Iris pigment epithelial cell (primary cell): ENCODE data around the gene OR56A5.

Experiments
- DNase-seq: peaks from one replicate; pipeline ENCODE4 v3.0.0-alpha.2; 2011; ENCODE audit warnings: low read depth

The OR56A5 gene

DNA sequence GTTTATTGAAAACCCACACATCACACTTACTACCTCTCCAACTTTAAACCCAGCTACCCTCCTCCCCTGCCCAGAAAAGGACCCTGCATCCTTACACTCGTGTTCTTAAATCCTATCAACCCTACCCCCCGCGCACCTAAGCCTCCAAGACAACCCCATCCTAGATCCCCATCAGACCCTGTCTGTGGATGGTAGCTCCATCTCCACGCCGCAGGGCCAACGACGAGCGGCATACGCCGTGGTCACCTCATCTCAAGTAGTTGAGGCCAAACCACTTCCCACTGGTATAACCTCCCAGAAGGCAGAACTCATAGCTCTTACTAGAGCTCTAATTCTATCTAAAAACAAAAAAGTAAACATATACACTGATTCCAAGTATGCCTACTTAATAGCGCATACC is 35.6 kb downstream of the OR56A5 start:
- no peak for DNase-seq

DNA sequence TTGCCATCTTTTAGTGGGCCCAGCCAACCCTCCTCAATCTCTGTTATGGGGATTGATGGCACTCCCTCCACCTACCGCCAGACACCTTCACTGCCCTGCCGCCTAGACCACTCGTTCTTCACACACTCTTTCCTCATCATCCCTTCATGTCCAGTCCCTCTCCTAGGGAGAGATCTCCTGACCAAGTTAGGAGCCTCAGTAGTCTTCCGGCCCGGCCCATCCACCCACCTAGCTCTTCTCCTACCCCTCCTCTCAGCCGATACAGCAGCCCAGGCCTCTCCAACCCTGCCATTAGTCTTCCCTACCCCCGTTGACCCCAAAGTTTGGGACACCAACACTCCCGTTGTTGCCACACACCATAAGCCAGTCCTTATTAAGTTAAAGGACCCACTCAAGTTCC is 37.2 kb downstream of the OR56A5 start:
- no peak for DNase-seq

DNA sequence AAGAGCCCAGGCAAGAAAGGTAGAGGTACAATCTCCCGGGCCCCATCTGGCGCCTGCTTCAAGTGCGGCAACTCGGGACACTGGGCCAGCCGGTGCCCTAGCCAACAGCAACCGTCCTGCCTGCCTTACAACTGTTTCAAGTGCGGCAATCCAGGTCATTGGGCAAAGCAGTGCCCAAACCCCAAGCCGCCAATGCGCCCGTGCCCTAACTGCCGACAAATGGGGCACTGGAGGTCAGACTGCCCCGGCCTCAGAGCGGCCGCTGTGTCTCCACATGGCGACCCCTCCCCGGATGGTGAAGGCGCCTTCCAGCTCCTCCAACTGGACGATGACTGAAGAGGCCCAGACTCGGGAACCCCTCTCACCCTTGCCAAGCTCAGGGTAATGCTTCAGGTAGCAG is 37.7 kb downstream of the OR56A5 start:
- no peak for DNase-seq

DNA sequence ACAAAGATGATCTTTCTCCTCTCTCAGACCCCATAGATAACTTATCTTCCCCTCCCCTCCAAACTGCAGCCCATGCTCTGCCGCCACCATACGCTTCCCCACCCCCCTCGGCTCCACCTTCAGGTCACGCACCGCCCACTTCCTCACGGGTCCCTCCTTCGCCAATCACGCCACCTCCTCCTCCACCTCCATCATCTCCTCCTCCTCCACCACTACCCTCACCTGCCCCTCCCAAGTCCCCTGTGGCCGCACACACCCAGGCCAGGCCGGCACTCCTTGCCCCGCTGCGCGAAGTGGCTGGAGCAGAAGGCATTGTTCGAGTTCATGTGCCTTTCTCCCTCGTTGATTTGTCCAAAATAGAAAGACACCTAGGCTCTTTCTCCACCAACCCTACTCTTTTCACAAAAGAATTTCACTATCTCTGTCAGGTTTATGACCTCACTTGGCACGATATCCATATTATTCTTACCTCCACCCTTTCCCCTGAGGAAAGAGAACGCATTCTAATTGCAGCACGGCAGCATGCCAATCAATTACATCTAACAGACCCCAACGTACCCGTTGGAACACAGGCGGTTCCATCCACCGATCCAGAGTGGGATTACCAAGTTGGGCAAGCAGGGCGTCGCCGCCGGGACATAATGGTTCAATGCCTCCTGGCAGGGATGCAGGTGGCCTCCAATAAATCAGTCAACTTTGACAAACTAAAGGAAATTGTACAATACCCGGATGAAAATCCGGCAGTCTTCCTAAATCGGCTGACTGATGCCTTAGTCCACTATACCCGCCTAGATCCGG is 38.5 kb downstream of the OR56A5 start:
- no peak for DNase-seq

DNA sequence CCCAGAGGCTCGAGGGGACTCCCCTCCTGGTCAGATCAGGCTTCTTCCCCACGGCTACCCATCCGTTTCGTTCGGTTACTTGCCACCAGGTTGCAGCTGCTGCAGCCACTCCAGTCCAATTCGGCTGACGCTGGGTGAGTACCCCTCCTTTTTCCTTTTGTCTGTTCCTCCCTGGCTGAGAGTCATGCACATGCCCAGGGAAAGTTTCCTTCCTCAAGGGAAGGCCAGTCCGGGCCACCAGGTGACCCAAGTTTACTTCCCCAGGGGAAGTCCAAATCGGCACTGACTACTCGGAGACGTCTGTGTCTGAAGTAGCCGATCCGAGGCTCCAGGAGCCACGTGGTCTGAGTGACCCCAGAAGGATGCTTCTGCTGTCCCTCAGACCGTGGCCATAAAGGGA is 39.5 kb downstream of the OR56A5 start:
- DNase-seq: no peak

DNA sequence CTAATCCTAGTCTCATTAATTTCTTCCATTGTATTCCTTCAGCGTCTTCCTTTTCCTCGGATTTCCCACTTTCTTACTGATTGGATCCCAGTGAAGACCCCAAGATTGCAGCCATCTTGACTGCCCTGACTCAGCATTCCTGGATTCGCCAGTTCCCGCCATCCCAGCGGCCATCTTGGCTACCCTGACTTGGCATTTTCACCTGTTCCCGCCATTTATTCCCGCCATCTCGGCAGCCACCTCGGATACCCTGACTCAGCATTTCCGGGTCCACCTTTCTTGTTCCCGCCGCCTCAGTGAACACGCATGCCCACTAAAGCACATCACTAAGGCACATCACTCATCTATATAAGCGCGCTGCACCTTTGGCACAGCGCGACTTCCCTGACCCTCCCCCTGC is 40.0 kb downstream of the OR56A5 start:
- no peak for DNase-seq

DNA sequence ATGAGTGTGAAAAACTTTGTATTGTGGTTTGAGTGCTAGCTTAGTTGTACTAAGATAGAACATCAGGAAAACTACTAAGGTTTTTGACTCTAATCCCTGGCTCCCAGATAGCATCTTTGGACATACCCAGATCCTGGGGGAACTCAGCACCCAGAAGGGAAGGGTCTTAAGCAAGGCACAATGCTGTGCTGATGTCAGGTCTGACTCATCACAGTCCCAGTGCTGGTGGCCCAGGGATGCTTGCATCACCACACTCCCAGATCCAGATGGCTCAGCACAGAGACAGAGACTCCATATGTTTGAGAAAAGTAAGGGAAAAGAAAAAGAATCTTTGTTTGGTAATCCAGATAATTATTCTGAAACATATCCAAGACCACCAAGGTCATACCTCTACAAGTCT is 44.5 kb downstream of the OR56A5 start:
- DNase-seq: no peak

DNA sequence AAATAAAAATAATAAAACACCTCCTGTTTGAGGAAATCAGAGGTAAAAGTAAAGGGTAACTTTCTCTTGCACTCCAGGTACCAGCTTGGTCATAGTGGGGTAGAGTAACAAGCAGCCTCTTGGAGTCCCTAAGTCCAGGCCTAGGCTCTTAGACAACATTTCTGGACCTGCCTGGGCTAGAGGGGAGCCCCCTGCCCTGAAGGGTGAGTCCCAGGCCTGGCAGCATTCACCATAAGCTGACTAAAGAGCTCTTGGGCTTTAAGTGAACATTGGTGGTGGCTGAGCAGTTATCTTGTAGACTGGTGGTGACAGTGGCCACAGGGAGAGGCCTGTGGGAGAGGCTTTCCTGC is 44.9 kb downstream of the OR56A5 start:
- DNase-seq: no peak

DNA sequence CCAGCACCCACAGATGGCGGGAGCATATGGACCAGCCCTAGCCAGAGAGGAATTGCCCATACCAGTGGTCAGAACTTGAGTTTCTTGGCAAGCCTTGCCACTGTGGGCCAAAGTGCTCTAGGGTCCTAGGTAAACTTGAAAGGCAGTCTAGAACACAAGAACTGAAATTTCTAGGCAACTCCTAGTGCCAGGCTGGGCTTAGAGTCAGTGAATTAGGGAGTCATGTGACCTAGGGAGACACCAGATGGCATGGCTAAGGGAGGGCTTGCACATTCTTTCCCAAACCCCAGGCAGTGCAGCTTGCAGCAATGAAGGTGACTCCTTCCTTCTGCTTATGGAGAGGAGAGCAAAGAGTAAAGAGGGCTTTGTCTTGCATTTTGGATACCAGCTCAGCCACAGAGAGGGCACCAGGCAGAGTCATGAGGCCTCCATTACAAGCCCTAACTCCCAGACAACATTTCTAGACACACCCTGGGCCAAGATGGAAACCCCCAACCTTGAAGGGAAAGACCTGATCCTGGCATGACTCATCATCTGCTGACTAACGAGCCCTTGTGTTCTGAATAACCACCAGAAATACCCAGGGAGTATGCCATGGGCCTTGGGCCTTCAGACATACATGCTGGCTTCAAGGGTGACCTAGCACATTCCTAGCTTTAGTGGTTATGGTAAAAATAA is 45.4 kb downstream of the OR56A5 start:
- DNase-seq: peak; percentile 39
